Measurements from ENCODE around the gene LTBP3.

LTBP3 gene

DNA sequence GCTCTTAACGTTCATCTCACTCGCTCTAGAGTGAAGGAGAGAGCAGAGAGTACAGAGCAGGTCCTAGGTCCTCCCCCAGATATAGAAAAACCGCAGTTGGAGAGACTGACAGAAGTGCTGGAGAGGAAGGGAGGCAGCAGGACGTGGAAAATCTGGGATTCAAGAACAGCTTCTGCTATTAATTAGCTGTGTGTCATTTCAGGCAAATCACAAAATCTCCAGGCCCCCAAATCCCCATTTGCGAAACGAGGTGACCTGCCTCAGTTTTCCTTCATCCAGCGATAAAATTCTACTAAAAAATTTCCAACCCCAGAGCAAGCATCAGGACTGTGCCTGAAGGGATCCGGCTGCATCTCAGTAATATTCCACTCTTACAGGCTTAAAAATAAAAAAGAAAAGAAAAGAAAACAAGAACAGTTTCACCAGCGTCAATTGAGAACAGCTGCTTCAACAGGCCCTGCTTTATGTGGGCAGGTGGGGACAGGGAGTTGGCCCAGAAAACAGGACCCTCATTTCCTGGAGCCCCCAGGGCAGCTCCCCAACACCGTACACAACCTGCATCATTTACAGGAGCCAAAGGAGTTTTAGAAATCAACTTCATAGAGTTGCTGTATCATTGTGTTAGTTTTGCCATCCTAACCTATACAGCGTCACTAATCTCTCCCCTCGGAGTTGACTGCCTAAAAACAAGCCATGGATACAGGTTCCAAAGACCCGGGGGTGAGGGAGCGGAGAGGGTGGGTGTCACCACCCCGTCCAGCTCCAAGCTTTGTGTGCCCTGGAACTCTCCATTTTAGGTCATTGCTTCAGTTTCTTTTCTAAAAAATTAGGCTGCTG lies 61.6 kb downstream of the LTBP3 start:
- DNase-seq (ENCODE audit: low read depth in 2 of 2): no peak

DNA sequence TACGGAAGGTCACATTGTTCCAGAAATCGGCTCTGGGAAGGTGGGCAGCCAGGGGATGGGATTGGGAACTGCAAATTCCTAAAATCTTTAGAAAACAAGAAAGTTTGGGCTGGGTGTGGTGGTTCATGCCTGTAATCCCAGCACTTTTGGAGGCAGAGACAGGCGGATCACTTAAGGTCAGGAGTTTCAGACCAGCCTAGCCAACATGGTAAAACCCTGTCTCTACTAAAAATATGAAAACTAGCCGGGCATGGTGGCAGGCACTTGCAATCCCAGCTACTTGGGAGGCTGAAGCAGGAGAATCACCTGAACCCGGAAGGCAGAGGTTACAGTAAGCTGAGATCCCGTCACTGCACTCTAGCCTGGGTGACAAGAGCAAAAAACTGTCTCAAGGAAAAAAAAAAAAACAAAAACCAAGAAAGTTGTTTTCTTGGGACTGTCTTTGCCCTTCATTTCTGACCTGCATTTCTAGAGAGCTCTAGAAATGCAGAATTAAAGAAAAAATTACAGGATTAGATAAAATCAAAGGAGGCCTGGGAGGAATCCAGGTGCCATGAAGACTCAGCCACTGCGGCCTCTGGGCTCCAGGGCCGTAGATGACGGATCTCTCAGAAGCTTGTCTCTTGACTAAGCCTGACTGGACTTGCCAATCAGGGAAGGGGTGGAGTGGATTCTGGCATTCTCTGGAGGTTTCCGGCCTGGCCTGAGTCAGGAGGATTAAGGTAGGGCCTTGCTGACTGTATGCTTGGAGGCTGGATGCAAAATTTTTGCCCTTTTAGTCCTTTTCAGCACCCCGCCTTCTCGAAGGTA lies 64.6 kb downstream of the LTBP3 start:
- no peak for DNase-seq (ENCODE audit: low read depth in 2 of 2)

- DNase-seq (ENCODE audit: low read depth in 2 of 2): no peak
Observed at GRCh38 chr11:65492637-65493366, 65.4 kb downstream of the LTBP3 start.

DNA sequence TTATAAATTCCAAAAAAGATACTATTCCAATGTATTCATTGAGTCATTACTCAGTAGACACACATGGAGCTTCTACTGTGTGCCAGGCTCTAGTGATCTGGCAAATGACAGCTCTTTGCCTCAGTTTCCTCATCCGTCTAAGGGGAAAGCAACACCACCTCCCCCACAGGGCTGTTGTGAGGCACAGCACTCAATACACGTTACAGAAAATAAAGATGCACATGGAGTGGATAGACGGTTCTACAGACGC lies 65.8 kb downstream of the LTBP3 start:
- no peak for DNase-seq (ENCODE audit: low read depth in 2 of 2)

DNA sequence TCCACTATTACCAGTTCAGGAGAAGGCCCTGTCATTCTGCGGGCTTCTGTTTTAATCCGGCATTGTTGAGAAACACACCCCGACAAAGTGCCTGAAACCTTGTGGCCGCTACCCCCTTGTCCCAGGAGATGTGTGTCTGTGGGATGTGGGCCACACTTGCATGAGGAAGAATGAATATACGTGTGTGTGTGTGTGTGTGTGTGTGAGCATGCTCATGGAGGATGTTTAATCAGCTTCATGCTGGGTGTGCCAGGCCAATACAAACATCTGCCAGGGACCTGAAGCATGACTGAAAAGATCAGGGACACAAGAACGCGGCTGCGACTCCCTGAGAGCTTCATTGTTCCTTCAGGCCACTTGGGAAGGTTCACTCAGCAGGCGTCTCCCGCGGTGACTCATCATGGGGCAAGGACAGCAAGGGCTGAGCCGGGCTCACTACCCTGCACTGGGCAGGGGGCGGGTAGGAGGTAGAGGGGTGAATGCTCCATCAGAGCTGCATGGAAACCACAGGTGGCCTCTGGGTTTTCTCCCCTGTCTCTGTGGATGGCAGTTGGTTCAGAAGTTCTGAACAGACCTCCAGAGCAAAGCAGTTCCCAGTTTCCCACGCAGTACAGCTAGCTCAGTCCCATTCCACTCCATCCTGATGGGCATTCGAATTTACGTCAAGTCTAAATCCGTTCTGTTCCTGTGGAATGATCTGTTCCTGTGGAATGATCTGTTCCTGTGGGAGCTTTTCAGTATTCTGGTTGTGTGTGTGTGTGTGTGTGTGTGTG lies 66.4 kb downstream of the LTBP3 start:
- DNase-seq (ENCODE audit: low read depth in 2 of 2): no peak

GRCh38 chr11:65491163-65491465 lies 67.0 kb downstream of the LTBP3 start:
- DNase-seq (ENCODE audit: low read depth in 2 of 2): no peak

GRCh38 chr11:65489706-65490320 lies 68.3 kb downstream of the LTBP3 start:
- no peak for DNase-seq (ENCODE audit: low read depth in 2 of 2)

- DNase-seq (ENCODE audit: low read depth in 2 of 2): no peak
Observed at GRCh38 chr11:65489035-65489705, 69.0 kb downstream of the LTBP3 start.

All from stimulated activated CD8-positive, alpha-beta memory T cell treated with anti-CD3 and anti-CD28 coated beads, Interleukin-2, amount 100 ng/mL, for 48 hours (primary cell).